ENCODE results near the gene PITPNC1.

Gene PITPNC1

DNA sequence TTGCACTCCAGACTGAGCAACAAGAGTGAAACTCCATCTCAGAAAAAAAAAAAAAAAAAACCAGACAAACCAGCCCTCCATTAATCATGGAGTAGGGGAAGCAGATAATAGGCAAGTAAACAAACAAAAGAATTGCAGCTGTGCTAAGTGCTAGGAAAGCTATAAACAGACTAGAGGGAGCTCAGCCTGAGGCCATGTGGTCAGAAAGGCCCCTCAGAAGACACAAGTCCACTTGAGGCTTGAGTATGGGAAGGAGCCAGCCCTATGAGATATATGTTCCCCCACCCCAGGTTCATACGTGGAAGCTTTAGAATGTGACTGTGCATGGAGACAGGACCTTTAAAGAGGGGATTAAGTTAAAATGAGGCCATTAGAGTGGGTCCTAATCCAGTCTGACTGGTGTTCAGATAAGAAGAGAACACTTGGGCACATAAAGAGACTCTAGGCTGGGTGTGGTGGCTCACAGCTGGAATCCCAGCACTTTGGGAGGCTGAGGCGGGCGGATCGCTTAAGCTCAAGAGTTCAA lies 208.1 kb downstream of the PITPNC1 start:
- TF ChIP-seq, protein P1, sequence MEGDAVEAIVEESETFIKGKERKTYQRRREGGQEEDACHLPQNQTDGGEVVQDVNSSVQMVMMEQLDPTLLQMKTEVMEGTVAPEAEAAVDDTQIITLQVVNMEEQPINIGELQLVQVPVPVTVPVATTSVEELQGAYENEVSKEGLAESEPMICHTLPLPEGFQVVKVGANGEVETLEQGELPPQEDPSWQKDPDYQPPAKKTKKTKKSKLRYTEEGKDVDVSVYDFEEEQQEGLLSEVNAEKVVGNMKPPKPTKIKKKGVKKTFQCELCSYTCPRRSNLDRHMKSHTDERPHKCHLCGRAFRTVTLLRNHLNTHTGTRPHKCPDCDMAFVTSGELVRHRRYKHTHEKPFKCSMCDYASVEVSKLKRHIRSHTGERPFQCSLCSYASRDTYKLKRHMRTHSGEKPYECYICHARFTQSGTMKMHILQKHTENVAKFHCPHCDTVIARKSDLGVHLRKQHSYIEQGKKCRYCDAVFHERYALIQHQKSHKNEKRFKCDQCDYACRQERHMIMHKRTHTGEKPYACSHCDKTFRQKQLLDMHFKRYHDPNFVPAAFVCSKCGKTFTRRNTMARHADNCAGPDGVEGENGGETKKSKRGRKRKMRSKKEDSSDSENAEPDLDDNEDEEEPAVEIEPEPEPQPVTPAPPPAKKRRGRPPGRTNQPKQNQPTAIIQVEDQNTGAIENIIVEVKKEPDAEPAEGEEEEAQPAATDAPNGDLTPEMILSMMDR (IDR thresholded peaks at IDR 0.05; ENCODE audit: borderline replicate concordance, control extremely low read depth, extremely low read depth, insufficient read depth, missing control alignments), result no peak
- DNase-seq (ENCODE audit: low spot score), result no peak
- in situ Hi-C loops (cut with MboI; ENCODE audit: low sequenced_read_pairs, unreplicated experiment), result loop anchor here (25.0 kb wide), 1 partner anchor 198 kb away; the partner anchor contains the start of gene PITPNC1

DNA sequence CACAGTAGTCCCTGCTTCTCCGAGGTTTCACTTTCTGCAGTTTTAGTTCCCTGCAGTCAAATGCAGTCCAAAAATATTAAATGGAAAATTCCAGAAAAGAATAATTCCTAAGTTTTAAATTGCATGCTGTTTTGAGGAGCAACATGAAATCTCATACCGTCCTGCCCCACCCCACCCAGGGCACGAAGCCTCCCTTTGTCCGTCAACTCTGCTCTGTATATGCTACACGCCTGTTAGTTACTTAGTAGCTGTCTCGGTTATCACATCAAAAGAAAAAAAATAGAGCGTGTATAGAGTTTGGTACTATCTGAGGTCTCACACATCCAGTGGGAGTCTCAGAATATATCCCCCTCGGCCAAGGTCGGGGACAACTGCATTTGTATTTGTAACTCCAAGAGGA lies 211.2 kb downstream of the PITPNC1 start:
- in situ Hi-C loops (cut with MboI; ENCODE audit: low sequenced_read_pairs, unreplicated experiment), result loop anchor here (25.0 kb wide), 1 partner anchor 201 kb away; the partner anchor contains the start of gene PITPNC1
- TF ChIP-seq, protein P1 (IDR thresholded peaks at IDR 0.05; ENCODE audit: borderline replicate concordance, control extremely low read depth, extremely low read depth, insufficient read depth, missing control alignments), result no peak
- no peak for DNase-seq (ENCODE audit: low spot score)

DNA sequence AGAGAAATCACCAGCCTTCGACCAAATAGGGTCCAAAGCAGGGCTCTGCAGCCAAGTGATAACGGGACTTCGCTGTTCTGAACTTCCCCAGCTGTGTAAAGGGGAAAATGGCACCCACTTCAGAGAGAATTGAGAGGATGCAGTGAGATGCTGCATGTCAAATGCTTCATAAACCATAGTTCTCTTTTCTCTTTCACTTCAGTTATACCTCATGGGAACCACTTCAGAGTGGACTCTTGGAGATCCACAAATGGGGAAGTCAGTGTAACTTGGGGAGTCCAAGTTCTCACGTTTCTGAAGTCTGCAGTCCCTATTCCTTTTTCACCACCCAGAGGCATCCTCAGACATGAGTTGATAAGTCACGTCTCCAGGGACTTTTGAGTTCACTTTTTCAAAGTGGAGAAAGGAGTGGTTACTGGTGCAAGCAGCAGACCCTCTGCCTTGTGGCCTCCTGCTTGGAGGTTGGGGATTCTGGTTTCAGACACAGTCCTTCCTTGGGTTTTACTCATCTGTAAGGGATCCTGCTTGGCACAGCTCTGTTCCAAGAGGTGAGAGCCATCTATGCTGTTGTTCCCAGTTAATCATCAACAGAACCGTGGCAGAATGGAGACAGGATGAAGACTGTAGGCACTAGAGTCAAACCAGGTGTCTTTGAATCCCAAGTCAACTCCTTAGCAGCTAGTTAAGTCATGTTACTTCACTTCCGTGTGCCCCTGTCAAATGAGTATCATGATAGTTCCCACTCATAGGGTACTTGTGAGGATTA lies 217.2 kb downstream of the PITPNC1 start:
- peak; percentile 45 for DNase-seq (ENCODE audit: low spot score)
- in situ Hi-C loops (cut with MboI; ENCODE audit: low sequenced_read_pairs, unreplicated experiment), result loop anchor here (25.0 kb wide), 1 partner anchor 207 kb away; the partner anchor contains the start of gene PITPNC1
- TF ChIP-seq, protein P1 (IDR thresholded peaks at IDR 0.05; ENCODE audit: borderline replicate concordance, control extremely low read depth, extremely low read depth, insufficient read depth, missing control alignments), result no peak

DNA sequence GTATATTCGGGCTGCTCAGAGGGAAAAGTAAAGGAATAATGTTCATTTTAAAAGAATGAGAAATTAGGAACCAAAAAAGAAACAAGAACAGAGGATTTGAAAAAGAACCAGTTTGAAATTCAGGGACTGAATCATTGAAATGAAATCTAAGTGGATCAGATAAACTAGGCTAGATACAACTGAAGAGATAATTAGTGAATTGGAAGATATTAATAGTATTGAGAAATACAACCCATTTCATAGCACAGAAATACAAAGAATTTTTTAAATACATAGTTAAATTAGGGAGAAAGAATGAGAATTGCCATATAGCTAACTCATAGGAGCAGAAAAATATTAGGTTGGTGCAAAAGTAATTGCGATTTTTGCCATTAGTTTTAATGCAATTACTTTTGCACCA lies 223.3 kb downstream of the PITPNC1 start:
- DNase-seq (ENCODE audit: low spot score), result no peak
- TF ChIP-seq, protein P1 (IDR thresholded peaks at IDR 0.05; ENCODE audit: borderline replicate concordance, control extremely low read depth, extremely low read depth, insufficient read depth, missing control alignments), result no peak
- in situ Hi-C loops (cut with MboI; ENCODE audit: low sequenced_read_pairs, unreplicated experiment), result no loop called here

DNA sequence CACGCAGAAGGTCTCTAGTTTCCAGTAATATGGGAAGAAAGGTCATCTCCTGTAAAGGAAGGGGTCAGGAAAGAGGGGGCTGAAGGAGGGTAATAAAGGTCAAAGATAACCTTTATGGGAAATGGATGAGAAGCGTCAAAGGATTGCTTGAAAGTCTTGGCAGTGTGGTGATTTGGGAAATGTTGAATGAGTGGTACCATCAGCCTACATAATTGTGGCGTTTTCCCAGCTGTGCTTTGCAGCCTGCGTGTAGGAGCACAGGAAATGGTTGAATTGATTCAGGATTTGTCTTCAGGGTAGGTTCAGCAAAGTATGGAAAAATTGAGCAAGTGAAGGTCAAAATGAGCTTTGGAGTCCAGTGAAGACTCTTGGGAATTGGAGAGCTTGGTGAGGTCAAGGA lies 224.8 kb downstream of the PITPNC1 start:
- DNase-seq (ENCODE audit: low spot score), result no peak
- in situ Hi-C loops (cut with MboI; ENCODE audit: low sequenced_read_pairs, unreplicated experiment), result no loop called here
- TF ChIP-seq, protein P1 (IDR thresholded peaks at IDR 0.05; ENCODE audit: borderline replicate concordance, control extremely low read depth, extremely low read depth, insufficient read depth, missing control alignments), result no peak

DNA sequence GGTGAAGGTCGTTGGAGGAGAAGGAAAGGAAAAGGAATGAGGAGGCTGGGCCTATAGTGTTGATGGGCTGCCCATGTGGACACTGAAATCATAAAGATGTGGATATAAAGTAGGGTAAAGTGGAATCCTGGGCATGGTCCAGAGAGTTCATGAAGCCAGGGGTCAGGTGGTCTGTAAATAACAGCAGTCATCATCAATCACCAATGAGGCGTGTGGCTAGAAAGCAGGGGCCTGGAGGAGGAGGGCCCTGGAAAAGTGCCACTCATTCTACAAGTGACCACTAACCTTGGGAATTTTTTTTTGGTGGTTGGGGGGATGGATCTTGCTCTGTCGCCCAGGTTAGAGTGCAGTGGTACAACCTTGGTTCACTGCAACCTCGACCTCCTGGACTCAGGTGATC lies 225.4 kb downstream of the PITPNC1 start:
- no peak for DNase-seq (ENCODE audit: low spot score)
- in situ Hi-C loops (cut with MboI; ENCODE audit: low sequenced_read_pairs, unreplicated experiment), result no loop called here
- TF ChIP-seq, protein P1 (IDR thresholded peaks at IDR 0.05; ENCODE audit: borderline replicate concordance, control extremely low read depth, extremely low read depth, insufficient read depth, missing control alignments), result no peak
